ENCODE measurements around the gene CYRIA.

CYRIA gene

GRCh38 chr2:16626997-16627605 lies 38.5 kb downstream of the CYRIA start:
- DNase-seq, result no peak

GRCh38 chr2:16626497-16626896 lies 39.1 kb downstream of the CYRIA start:
- no peak for DNase-seq

- no peak for DNase-seq
These were observed 39.9 kb downstream of the CYRIA start for GRCh38 chr2:16625759-16626158.

- peak; percentile 50 for DNase-seq
These were observed 40.4 kb downstream of the CYRIA start for GRCh38 chr2:16625201-16625729.

GRCh38 chr2:16624436-16624780 lies 41.2 kb downstream of the CYRIA start:
- DNase-seq, result no peak

GRCh38 chr2:16623564-16624435 lies 41.8 kb downstream of the CYRIA start:
- no peak for DNase-seq

GRCh38 chr2:16623031-16623430 lies 42.6 kb downstream of the CYRIA start:
- no peak for DNase-seq

GRCh38 chr2:16622399-16622968 lies 43.1 kb downstream of the CYRIA start:
- no peak for DNase-seq

GRCh38 chr2:16621316-16621715 lies 44.3 kb downstream of the CYRIA start:
- no peak for DNase-seq

- DNase-seq, result no peak
These were observed 45.0 kb downstream of the CYRIA start for GRCh38 chr2:16620590-16620989.

- no peak for DNase-seq
These were observed 45.9 kb downstream of the CYRIA start for GRCh38 chr2:16619576-16620245.

GRCh38 chr2:16617282-16618266 lies 48.1 kb downstream of the CYRIA start:
- no peak for DNase-seq
